B cell (primary cell): ENCODE results near the gene FUBP3. TPM values are rescaled to one million over a fixed set of nuclear protein-coding genes. Genes with fewer than 3 reads are reported as not detected.

Source experiments
- ATAC-seq: fragments of 200-7000 bp; cut with Tn5 transposase; one replicate; pipeline ENCODE4 v1.10.0; 2021; ENCODE audit warnings: low read depth, mild to moderate bottlenecking, moderate number of reproducible peaks, moderate library complexity
- CTCF ChIA-PET: fragments of 350-600 bp; sonication (Branson Sonifier 250); formaldehyde crosslinking; loops from one replicate; lab custom pipeline; 2021; ENCODE audit warnings: antibody characterized with exemption, inconsistent platforms; lab: Charles Lee
- POLR2A ChIA-PET: fragments of 350-600 bp; sonication (Branson Sonifier 250); formaldehyde crosslinking; loops from one replicate; lab custom pipeline; 2021; ENCODE audit warnings: antibody characterized with exemption; lab: Charles Lee
- DNase-seq: peaks from one replicate; pipeline ENCODE4 v3.0.0; 2013
- H2AFZ ChIP-seq: 2 replicates; pipeline ENCODE4 v1.6.1; 2012; ENCODE audit warnings: mild to moderate bottlenecking, low read depth, low read length; ENCODE audit not compliant: insufficient read depth, poor library complexity, severe bottlenecking
- H3K27ac ChIP-seq, 2 donors: 1 replicate in 1 of 2; 2 replicates in 1 of 2; pipeline ENCODE4 v1.5.1; 2012 to 2013; ENCODE audit warnings: low read length in 2 of 2, mild to moderate bottlenecking in 2 of 2, moderate library complexity in 1 of 2
- H3K27me3 ChIP-seq, 4 experiments: fragments of 200-600 bp in 1 of 4; sonication (generic) in 1 of 4; replicated peaks in 1 of 4; 1 replicate in 2 of 4; 2 replicates in 2 of 4; pipeline versions ENCODE4 v1.6.1 to v1.7.0; 2013 to 2016; ENCODE audit warnings: low read length in 3 of 4, mild to moderate bottlenecking in 2 of 4, mixed read lengths in 1 of 4, moderate library complexity in 1 of 4; ENCODE audit not compliant: insufficient read depth in 4 of 4, control insufficient read depth in 3 of 4; ENCODE audit errors: control extremely low read depth in 1 of 4
- H3K36me3 ChIP-seq, 2 experiments: replicated peaks in 1 of 2; 1 replicate in 1 of 2; 2 replicates in 1 of 2; pipeline versions ENCODE4 v1.6.1 to v1.7.1; 2013; ENCODE audit warnings: low read length in 1 of 2; ENCODE audit not compliant: insufficient read depth in 2 of 2, control insufficient read depth in 1 of 2; ENCODE audit errors: control extremely low read depth in 1 of 2, extremely low read depth in 1 of 2
- H3K4me1 ChIP-seq, 2 donors: fragments of 200-600 bp in 1 of 2; sonication (generic) in 1 of 2; 1 replicate in 1 of 2; 2 replicates in 1 of 2; pipeline versions ENCODE4 v1.5.1 to v1.6.1; 2013 to 2017; ENCODE audit warnings: low read length in 2 of 2; ENCODE audit not compliant: control insufficient read depth in 2 of 2, insufficient read depth in 2 of 2
- H3K4me2 ChIP-seq: replicated peaks from 2 replicates; pipeline ENCODE3; 2012; ENCODE audit warnings: mild to moderate bottlenecking, low read depth, low read length; ENCODE audit not compliant: poor library complexity, severe bottlenecking
- H3K4me3 ChIP-seq, 5 experiments: fragments of 200-600 bp in 1 of 5; sonication (generic) in 1 of 5; 1 replicate in 3 of 5; 2 replicates in 2 of 5; pipeline versions ENCODE4 v1.5.1 to v1.7.0; 2011 to 2016; ENCODE audit warnings: low read length in 4 of 5, mild to moderate bottlenecking in 4 of 5, low read depth in 2 of 5, control low read depth in 1 of 5, moderate library complexity in 1 of 5; ENCODE audit not compliant: insufficient read depth in 1 of 5; ENCODE audit errors: control extremely low read depth in 1 of 5, extremely low read depth in 1 of 5
- H3K79me2 ChIP-seq: fragments of 200-600 bp; sonication (generic); one replicate; pipeline ENCODE4 v1.6.0; 2016; ENCODE audit warnings: low read length; ENCODE audit not compliant: control insufficient read depth, insufficient read depth
- H3K9ac ChIP-seq: fragments of 200-600 bp; sonication (generic); 2 replicates; pipeline ENCODE4 v1.6.1; 2017; ENCODE audit warnings: mild to moderate bottlenecking, low read length, moderate library complexity
- H3K9me3 ChIP-seq, 3 donors: one replicate each; pipeline versions ENCODE4 v1.6.1 to v1.7.1; 2013; ENCODE audit warnings: low read length in 2 of 3; ENCODE audit not compliant: control insufficient read depth in 2 of 3, insufficient read depth in 1 of 3; ENCODE audit errors: control extremely low read depth in 1 of 3
- H4K20me1 ChIP-seq: 2 replicates; pipeline ENCODE4 v1.6.0; 2012; ENCODE audit warnings: mild to moderate bottlenecking, low read length; ENCODE audit not compliant: insufficient read depth, control insufficient read depth, poor library complexity, severe bottlenecking
- H3K27ac Mint-ChIP-seq: one replicate; pipeline ENCODE4 v1.8.0; 2021; ENCODE audit warnings: mixed read lengths
- H3K27me3 Mint-ChIP-seq: one replicate; pipeline ENCODE4 v1.8.0; 2021; ENCODE audit warnings: mixed read lengths
- H3K4me1 Mint-ChIP-seq: one replicate; pipeline ENCODE4 v1.8.0; 2021; ENCODE audit warnings: mixed read lengths
- H3K4me3 Mint-ChIP-seq: one replicate; pipeline ENCODE4 v1.8.0; 2021; ENCODE audit warnings: mixed read lengths
- H3K9me3 Mint-ChIP-seq: one replicate; pipeline ENCODE4 v1.8.0; 2022; ENCODE audit warnings: mixed read lengths; ENCODE audit not compliant: insufficient read depth
- CTCF ChIP-seq: fragments of 200-600 bp; IDR thresholded peaks from one replicate; pipeline ENCODE4 v1.8.0; 2022; ENCODE audit warnings: antibody characterized with exemption, mild to moderate bottlenecking
- EZH2 ChIP-seq: IDR thresholded peaks from 2 replicates; pipeline ENCODE4 v1.6.1; 2012; ENCODE audit warnings: borderline replicate concordance, low read depth, mild to moderate bottlenecking, moderate library complexity, low read length; ENCODE audit not compliant: insufficient read depth, poor library complexity, severe bottlenecking
- WGBS: methylation state at CpG from one replicate; pipeline ENCODE4 v1.1.5; 2013; ENCODE audit warnings: missing lambda C conversion rate; ENCODE audit not compliant: insufficient coverage; 5-methylcytosine and 5-hydroxymethylcytosine counted together
- intact Hi-C: fragments of 100-400 bp; cut with micrococcal nuclease; formaldehyde crosslinking; loops from one replicate; pipeline ENCODE4 v1.10.0; 2022
- polyA plus RNA-seq: library from polyadenylated mRNA; depleted of rRNA; stranded (reverse); fragments of >200 nt; gene quantifications from 2 replicates; pipeline ENCODE4 v1.2.3, GENCODE V29; 2012
- total RNA-seq, 2 donors: library from RNA; stranded (reverse); fragments of 120-200 nt in 1 of 2; gene quantifications; 1 replicate in 1 of 2; 2 replicates in 1 of 2; pipeline versions ENCODE4 v1.2.3 to v1.2.4, GENCODE V29; 2013 to 2022

FUBP3 gene
- total and polyA plus RNA-seq, 2 donors (not counting 1 experiment from before 2014, with no cell fraction given) = 45.7 to 79.4 TPM

DNA sequence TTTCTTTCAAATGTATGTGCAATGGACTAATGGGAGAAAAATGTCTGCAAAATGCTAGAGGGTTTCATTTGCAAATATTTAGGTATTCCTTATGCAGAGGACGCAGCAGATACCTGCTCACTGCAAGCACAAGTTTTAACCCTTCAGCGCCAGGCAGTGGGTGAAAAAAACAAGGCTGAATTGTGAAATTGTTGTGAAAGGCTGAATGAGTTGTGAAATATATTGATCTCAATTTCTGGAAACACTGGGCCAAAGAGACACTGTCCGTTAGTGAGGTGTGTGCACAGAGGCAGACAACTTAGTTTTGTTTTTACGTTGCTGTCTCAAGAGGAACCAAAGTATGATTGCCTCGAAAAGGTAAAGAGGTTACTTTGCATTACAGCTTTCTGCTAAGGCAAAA, 18.8 kb downstream of the FUBP3 start:
- ChIA-PET POLR2A (no interaction called here), CTCF (no interaction called here)
- Mint-ChIP-seq H3K4me3 (no peak overlapping the region), H3K9me3 (no peaks in the 10 kb centered on the region), H3K27ac (no peak overlapping the region), H3K4me1 (no peaks in the 10 kb centered on the region), H3K27me3 (no peaks in the 10 kb centered on the region)
- H3K4me3 ChIP-seq = no peak overlapping the region
- H3K9ac ChIP-seq = no peak overlapping the region
- H3K36me3 ChIP-seq = peaks cover 15 to 44% of the 10 kb centered on the region in 2 experiments
- DNase-seq = no peak
- no peak overlapping the region for H3K27ac ChIP-seq
- 90% methylated on average over 3 of the region's 5 CpGs for WGBS
- TF ChIP-seq CTCF (no peak), EZH2 (no peak)
- no peaks in the 10 kb centered on the region for H3K4me1 ChIP-seq
- H3K79me2 ChIP-seq = peaks cover 20% of the 10 kb centered on the region
- no peak overlapping the region for H2AFZ ChIP-seq
- no peaks in the 10 kb centered on the region for H3K9me3 ChIP-seq
- no peak for ATAC-seq
- no peak overlapping the region for H3K4me2 ChIP-seq
- intact Hi-C loops = no loop called here
- peaks cover 22% of the 10 kb centered on the region for H4K20me1 ChIP-seq
- no peaks in the 10 kb centered on the region for H3K27me3 ChIP-seq

- Histone ChIP-seq H3K4me3 (no peak overlapping the region), H3K79me2 (peaks cover 16% of the 10 kb centered on the region), H3K9me3 (no peaks in the 10 kb centered on the region), H3K27me3 (no peaks in the 10 kb centered on the region), H3K27ac (no peak overlapping the region), H3K9ac (no peak overlapping the region), H2AFZ (no peak overlapping the region), H3K36me3 (peaks cover 15 to 39% of the 10 kb centered on the region in 2 experiments), H3K4me2 (no peak overlapping the region), H4K20me1 (peaks cover 11% of the 10 kb centered on the region), H3K4me1 (no peaks in the 10 kb centered on the region)
- CTCF ChIA-PET = no interaction called here
- intact Hi-C loops = no loop called here
- Mint-ChIP-seq H3K9me3 (no peaks in the 10 kb centered on the region), H3K27me3 (no peaks in the 10 kb centered on the region), H3K27ac (no peak overlapping the region), H3K4me1 (no peaks in the 10 kb centered on the region), H3K4me3 (no peak overlapping the region)
- WGBS = 100% methylated on average over 2 of the region's 2 CpGs
- no peak for TF ChIP-seq CTCF
- TF ChIP-seq EZH2 = no peak
- ATAC-seq = no peak
- DNase-seq = no peak
- POLR2A ChIA-PET = no interaction called here
These were observed 20.2 kb downstream of the FUBP3 start for GRCh38 chr9:130599625-130600024.
